GM19468 (cell line): Measurements from ENCODE around the gene TCL1B.

Experiments used
- ATAC-seq: cut with Tn5 transposase; IDR thresholded peaks from one replicate; pipeline ENCODE4 v1.9.1; 2021; ENCODE audit warnings: mild to moderate bottlenecking, moderate library complexity, moderate number of reproducible peaks; ENCODE audit not compliant: unreplicated experiment; ENCODE audit errors: extremely low read depth

Gene TCL1B

GRCh38 chr14:95741781-95742180, 55.6 kb downstream of the TCL1B start:
- ATAC-seq: no peak
